Vagina (tissue), 2 donors: ENCODE results near the gene DLST. TPM values are rescaled to one million over a fixed set of nuclear protein-coding genes. Genes with fewer than 3 reads are reported as not detected.

Source experiments
- DNase-seq, 2 donors: peaks; one replicate each; pipeline ENCODE4 v3.0.0-alpha.2; 2017; ENCODE audit errors: extremely low spot score in 2 of 2
- H3K27ac ChIP-seq: fragments of 200-600 bp; sonication (generic); one replicate; pipeline ENCODE4 v1.5.1; 2019
- H3K27me3 ChIP-seq: fragments of 200-600 bp; sonication (generic); one replicate; pipeline ENCODE4 v1.5.1; 2019
- H3K36me3 ChIP-seq, 2 donors: fragments of 200-600 bp; sonication (generic); one replicate each; pipeline ENCODE4 v1.5.1; 2017 to 2019
- H3K4me1 ChIP-seq: fragments of 200-600 bp; sonication (generic); one replicate; pipeline ENCODE4 v1.5.1; 2019
- H3K4me3 ChIP-seq, 2 donors: fragments of 200-600 bp; sonication (generic); 1 replicate in 1 of 2; 2 replicates in 1 of 2; pipeline ENCODE4 v1.5.1; 2016 to 2019
- H3K9me3 ChIP-seq: fragments of 200-600 bp; sonication (generic); one replicate; pipeline ENCODE4 v1.5.1; 2019
- CTCF ChIP-seq, 3 experiments: fragments of 450-650 bp in 2 of 3; fragments of 200-600 bp in 1 of 3; sonication (generic) in 1 of 3; IDR thresholded peaks; one replicate each; pipeline ENCODE4 v1.5.1; 2017 to 2019; ENCODE audit warnings: antibody characterized with exemption in 3 of 3, mild to moderate bottlenecking in 2 of 3, moderate library complexity in 2 of 3
- POLR2A ChIP-seq, 2 donors: fragments of 450-650 bp; IDR thresholded peaks; one replicate each; pipeline ENCODE4 v1.6.1; 2017; ENCODE audit warnings: antibody characterized with exemption in 2 of 2, mild to moderate bottlenecking in 2 of 2, moderate library complexity in 2 of 2
- POLR2AphosphoS5 ChIP-seq, 2 donors: sonication (generic); formaldehyde crosslinking; IDR thresholded peaks; one replicate each; pipeline ENCODE4 v1.9.0; 2017; ENCODE audit warnings: antibody characterized with exemption in 2 of 2, mild to moderate bottlenecking in 2 of 2, low read depth in 1 of 2; ENCODE audit not compliant: insufficient read depth in 1 of 2
- intact Hi-C: fragments of 100-400 bp; cut with DNase I; formaldehyde crosslinking; loops from one replicate; pipeline ENCODE4 v1.15.1; 2023
- total RNA-seq: library from RNA; depleted of rRNA; stranded (reverse); fragments of >200 nt; gene quantifications from one replicate; pipeline ENCODE4 v1.2.3, GENCODE V29; 2016

DLST gene
- total RNA-seq, 1 donor from 2014 or later, result 109 TPM

- no peak overlapping the region for H3K4me3 ChIP-seq
- no peak overlapping the region for H3K27ac ChIP-seq
- H3K4me1 ChIP-seq, result peaks cover 19% of the 10 kb centered on the region
- no peak for DNase-seq
- H3K36me3 ChIP-seq, result no peaks in the 10 kb centered on the region
- intact Hi-C loops, result no loop called here
- H3K9me3 ChIP-seq, result no peaks in the 10 kb centered on the region
- TF ChIP-seq CTCF (IDR thresholded peaks at IDR 0.05) (no peak), POLR2A (IDR thresholded peaks at IDR 0.05) (no peak), POLR2AphosphoS5 (IDR thresholded peaks at IDR 0.05; ENCODE audit: insufficient read depth in 1 of 2, low read depth in 1 of 2) (no peak)
- no peaks in the 10 kb centered on the region for H3K27me3 ChIP-seq
Measured at GRCh38 chr14:74853581-74853980, 28.1 kb upstream of the DLST start.

- Histone ChIP-seq H3K9me3 (no peaks in the 10 kb centered on the region), H3K4me3 (no peak overlapping the region), H3K27ac (no peak overlapping the region), H3K36me3 (no peaks in the 10 kb centered on the region), H3K27me3 (no peaks in the 10 kb centered on the region), H3K4me1 (peaks cover 19% of the 10 kb centered on the region)
- TF ChIP-seq POLR2A (IDR thresholded peaks at IDR 0.05), result no peak
- no peak for TF ChIP-seq CTCF (IDR thresholded peaks at IDR 0.05)
- TF ChIP-seq POLR2AphosphoS5 (IDR thresholded peaks at IDR 0.05; ENCODE audit: insufficient read depth in 1 of 2, low read depth in 1 of 2), result no peak
- intact Hi-C loops, result no loop called here
- no peak for DNase-seq
Measured at GRCh38 chr14:74855021-74855420, 26.7 kb upstream of the DLST start.

- peaks cover 19% of the 10 kb centered on the region for H3K4me1 ChIP-seq
- DNase-seq, result no peak
- H3K36me3 ChIP-seq, result no peaks in the 10 kb centered on the region
- H3K9me3 ChIP-seq, result no peaks in the 10 kb centered on the region
- intact Hi-C loops, result no loop called here
- no peak overlapping the region for H3K27ac ChIP-seq
- no peak for TF ChIP-seq POLR2AphosphoS5 (IDR thresholded peaks at IDR 0.05; ENCODE audit: insufficient read depth in 1 of 2, low read depth in 1 of 2)
- TF ChIP-seq CTCF (IDR thresholded peaks at IDR 0.05), result no peak
- no peak for TF ChIP-seq POLR2A (IDR thresholded peaks at IDR 0.05)
- H3K27me3 ChIP-seq, result no peaks in the 10 kb centered on the region
- H3K4me3 ChIP-seq, result no peak overlapping the region
Measured at GRCh38 chr14:74855945-74856344, 25.8 kb upstream of the DLST start.

GRCh38 chr14:74856366-74856765 is 25.4 kb upstream of the DLST start:
- Histone ChIP-seq H3K4me3 (no peak overlapping the region), H3K4me1 (peaks cover 19% of the 10 kb centered on the region), H3K9me3 (no peaks in the 10 kb centered on the region), H3K36me3 (no peaks in the 10 kb centered on the region), H3K27me3 (no peaks in the 10 kb centered on the region), H3K27ac (no peak overlapping the region)
- intact Hi-C loops, result no loop called here
- DNase-seq, result no peak
- no peak for TF ChIP-seq POLR2A (IDR thresholded peaks at IDR 0.05)
- no peak for TF ChIP-seq POLR2AphosphoS5 (IDR thresholded peaks at IDR 0.05; ENCODE audit: insufficient read depth in 1 of 2, low read depth in 1 of 2)
- TF ChIP-seq CTCF (IDR thresholded peaks at IDR 0.05), result no peak

- Histone ChIP-seq H3K9me3 (no peaks in the 10 kb centered on the region), H3K27ac (no peak overlapping the region), H3K4me1 (peaks cover 14% of the 10 kb centered on the region), H3K4me3 (no peak overlapping the region), H3K27me3 (no peaks in the 10 kb centered on the region), H3K36me3 (no peaks in the 10 kb centered on the region)
- intact Hi-C loops, result no loop called here
- no peak for TF ChIP-seq POLR2AphosphoS5 (IDR thresholded peaks at IDR 0.05; ENCODE audit: insufficient read depth in 1 of 2, low read depth in 1 of 2)
- TF ChIP-seq CTCF (IDR thresholded peaks at IDR 0.05), result no peak
- no peak for TF ChIP-seq POLR2A (IDR thresholded peaks at IDR 0.05)
- no peak for DNase-seq
Measured at GRCh38 chr14:74858022-74858421, 23.7 kb upstream of the DLST start.
